Thymus (tissue), 11 donors: ENCODE results near the gene ADAMTS15. TPM values are rescaled to one million over a fixed set of nuclear protein-coding genes. Genes with fewer than 3 reads are reported as not detected.

Experiments
- DNase-seq, 9 donors: peaks; one replicate each; pipeline ENCODE4 v3.0.0-alpha.2; 2013; ENCODE audit warnings: low spot score in 9 of 9, low read depth in 6 of 9, missing footprints in 1 of 9
- H3K27ac ChIP-seq, 2 donors: one replicate each; pipeline ENCODE4 v1.5.1; 2013; ENCODE audit warnings: control low read depth in 1 of 2, low read depth in 1 of 2, low read length in 1 of 2, mild to moderate bottlenecking in 1 of 2, moderate library complexity in 1 of 2
- H3K27me3 ChIP-seq, 2 donors: one replicate each; pipeline ENCODE4 v1.5.1; 2013; ENCODE audit warnings: low read length in 1 of 2; ENCODE audit not compliant: control insufficient read depth in 2 of 2, insufficient read depth in 1 of 2
- H3K36me3 ChIP-seq, 2 donors: one replicate each; pipeline ENCODE4 v1.5.1; 2013; ENCODE audit warnings: low read length in 1 of 2, mild to moderate bottlenecking in 1 of 2, moderate library complexity in 1 of 2; ENCODE audit not compliant: control insufficient read depth in 2 of 2, insufficient read depth in 2 of 2
- H3K4me1 ChIP-seq, 2 donors: one replicate each; pipeline ENCODE4 v1.5.1; 2013; ENCODE audit warnings: low read length in 2 of 2; ENCODE audit not compliant: control insufficient read depth in 2 of 2, insufficient read depth in 2 of 2
- H3K4me3 ChIP-seq, 2 donors: one replicate each; pipeline ENCODE4 v1.5.1; 2013; ENCODE audit warnings: low read length in 2 of 2, control low read depth in 1 of 2, mild to moderate bottlenecking in 1 of 2
- H3K9me3 ChIP-seq, 2 donors: one replicate each; pipeline ENCODE4 v1.5.1; 2013; ENCODE audit warnings: low read length in 1 of 2, mild to moderate bottlenecking in 1 of 2; ENCODE audit not compliant: control insufficient read depth in 2 of 2, insufficient read depth in 1 of 2
- WGBS: extraction: QIAGEN DNeasy Blood & Tissue Kit; methylation state at CpG from one replicate; pipeline ENCODE4 v1.1.7; 2013; 5-methylcytosine and 5-hydroxymethylcytosine counted together
- polyA plus RNA-seq: library from polyadenylated mRNA; stranded (reverse); fragments of 200-250 nt; gene quantifications from one replicate; pipeline ENCODE4 v1.2.3, GENCODE V29; 2013
- total RNA-seq: library from RNA; stranded (reverse); fragments of 120-200 nt; gene quantifications from one replicate; pipeline ENCODE4 v1.2.4, GENCODE V29; 2013
- donor health status: healthy.

ADAMTS15 gene
- total and polyA plus RNA-seq, 2 donors, result 1.8 to 2.8 TPM

DNA sequence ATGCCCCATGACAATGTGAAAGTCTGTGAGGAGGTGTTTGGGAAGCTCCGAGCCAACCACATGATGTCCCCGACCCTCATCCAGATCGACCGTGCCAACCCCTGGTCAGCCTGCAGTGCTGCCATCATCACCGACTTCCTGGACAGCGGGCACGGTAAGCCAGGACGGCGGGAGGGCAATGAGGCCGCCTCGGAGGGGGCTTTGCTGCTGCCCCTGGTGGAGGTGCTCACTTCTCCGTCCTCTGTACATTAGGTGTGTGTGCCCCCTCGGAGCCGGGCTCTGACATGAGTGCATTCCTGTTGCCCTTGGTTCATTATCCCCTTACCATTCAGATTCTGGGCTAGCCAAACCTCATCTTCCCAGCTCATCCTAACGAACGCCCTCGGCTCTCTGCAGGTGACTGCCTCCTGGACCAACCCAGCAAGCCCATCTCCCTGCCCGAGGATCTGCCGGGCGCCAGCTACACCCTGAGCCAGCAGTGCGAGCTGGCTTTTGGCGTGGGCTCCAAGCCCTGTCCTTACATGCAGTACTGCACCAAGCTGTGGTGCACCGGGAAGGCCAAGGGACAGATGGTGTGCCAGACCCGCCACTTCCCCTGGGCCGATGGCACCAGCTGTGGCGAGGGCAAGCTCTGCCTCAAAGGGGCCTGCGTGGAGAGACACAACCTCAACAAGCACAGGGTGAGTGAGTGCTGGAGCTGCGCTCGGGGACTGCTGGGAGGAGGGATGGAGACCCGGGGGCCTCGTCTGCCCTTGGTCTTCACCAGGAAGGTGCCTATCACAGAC lies 13.8 kb downstream of the ADAMTS15 start:
- DNase-seq, result no peak
- Histone ChIP-seq H3K27me3 (no peaks in the 10 kb centered on the region), H3K9me3 (no peaks in the 10 kb centered on the region), H3K4me3 (no peak overlapping the region), H3K36me3 (no peaks in the 10 kb centered on the region), H3K4me1 (no peaks in the 10 kb centered on the region), H3K27ac (no peak overlapping the region)
- 96% methylated on average over 31 of the region's 31 CpGs for WGBS

DNA sequence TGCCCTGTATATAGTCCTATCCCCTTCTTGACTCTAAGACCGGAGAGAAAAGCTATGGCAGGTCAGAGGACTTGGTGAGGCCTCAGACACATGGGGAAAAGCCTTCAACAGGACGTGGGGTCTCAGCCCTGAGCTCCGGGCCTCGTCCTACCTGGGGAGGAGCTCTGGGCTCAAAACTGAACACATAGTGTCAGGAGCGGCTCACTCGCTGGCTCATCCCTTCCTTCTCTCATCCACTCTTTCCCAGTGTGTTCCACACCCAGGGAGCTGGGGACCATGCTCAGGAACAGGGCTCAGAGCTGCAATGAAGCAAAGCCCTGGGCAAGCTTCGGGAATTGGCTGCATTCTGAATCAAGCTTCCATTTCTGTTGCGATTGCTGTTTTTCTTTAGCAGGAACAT lies 14.5 kb downstream of the ADAMTS15 start:
- H3K36me3 ChIP-seq, result no peaks in the 10 kb centered on the region
- H3K27me3 ChIP-seq, result no peaks in the 10 kb centered on the region
- no peaks in the 10 kb centered on the region for H3K9me3 ChIP-seq
- WGBS, result 93% methylated on average over 8 of the region's 8 CpGs
- no peaks in the 10 kb centered on the region for H3K4me1 ChIP-seq
- no peak overlapping the region for H3K27ac ChIP-seq
- DNase-seq, result no peak
- H3K4me3 ChIP-seq, result no peak overlapping the region

DNA sequence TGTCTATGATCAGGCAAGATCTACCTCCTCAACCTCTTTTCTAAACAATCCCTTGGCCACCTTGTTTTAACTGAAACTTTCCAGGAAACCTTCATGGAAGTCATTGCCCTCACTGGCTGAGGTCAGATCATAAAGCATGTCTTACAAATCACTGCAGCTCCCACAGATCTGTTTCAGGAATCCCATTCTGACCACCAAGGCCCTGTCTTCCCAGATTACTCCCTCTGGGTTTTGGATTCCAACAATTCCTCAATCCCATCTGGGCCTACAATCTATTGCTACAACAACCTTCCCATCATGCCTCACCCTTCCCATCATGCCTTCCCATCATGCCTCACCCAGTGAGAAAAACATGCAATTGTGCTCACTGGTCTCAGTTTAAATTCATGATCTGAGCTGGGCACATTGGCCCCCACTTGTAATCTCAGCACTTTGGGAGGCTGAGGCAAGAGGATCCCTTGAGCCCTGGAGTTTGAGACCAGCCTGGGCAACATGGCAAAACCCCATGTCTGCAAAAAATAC lies 15.9 kb downstream of the ADAMTS15 start:
- Histone ChIP-seq H3K27me3 (no peaks in the 10 kb centered on the region), H3K9me3 (no peaks in the 10 kb centered on the region), H3K36me3 (no peaks in the 10 kb centered on the region), H3K4me3 (no peak overlapping the region), H3K4me1 (no peaks in the 10 kb centered on the region), H3K27ac (no peak overlapping the region)
- no peak for DNase-seq

DNA sequence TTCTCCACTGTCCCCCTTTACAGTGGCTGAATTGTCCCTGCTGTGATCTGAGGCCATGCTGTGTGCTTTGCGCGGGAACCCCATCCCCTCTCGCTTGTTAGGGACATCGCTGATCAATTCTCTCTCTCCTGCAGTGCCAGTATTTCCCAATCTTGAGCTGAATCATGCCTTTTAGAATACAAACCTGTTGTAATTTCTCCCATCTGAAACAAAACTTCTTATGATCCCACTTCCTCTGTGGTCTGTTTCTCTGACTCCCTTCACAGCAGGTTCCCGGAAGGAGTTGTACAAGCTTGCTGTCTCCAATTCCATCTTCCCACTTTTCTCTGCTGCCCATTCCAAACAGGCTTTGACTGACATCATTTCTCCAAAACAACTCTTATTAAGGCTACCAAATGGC lies 16.8 kb downstream of the ADAMTS15 start:
- Histone ChIP-seq H3K27ac (no peak overlapping the region), H3K4me1 (no peaks in the 10 kb centered on the region), H3K4me3 (no peak overlapping the region), H3K36me3 (no peaks in the 10 kb centered on the region), H3K27me3 (no peaks in the 10 kb centered on the region), H3K9me3 (no peaks in the 10 kb centered on the region)
- DNase-seq, result no peak
- WGBS, result 96% methylated on average over 5 of the region's 5 CpGs

DNA sequence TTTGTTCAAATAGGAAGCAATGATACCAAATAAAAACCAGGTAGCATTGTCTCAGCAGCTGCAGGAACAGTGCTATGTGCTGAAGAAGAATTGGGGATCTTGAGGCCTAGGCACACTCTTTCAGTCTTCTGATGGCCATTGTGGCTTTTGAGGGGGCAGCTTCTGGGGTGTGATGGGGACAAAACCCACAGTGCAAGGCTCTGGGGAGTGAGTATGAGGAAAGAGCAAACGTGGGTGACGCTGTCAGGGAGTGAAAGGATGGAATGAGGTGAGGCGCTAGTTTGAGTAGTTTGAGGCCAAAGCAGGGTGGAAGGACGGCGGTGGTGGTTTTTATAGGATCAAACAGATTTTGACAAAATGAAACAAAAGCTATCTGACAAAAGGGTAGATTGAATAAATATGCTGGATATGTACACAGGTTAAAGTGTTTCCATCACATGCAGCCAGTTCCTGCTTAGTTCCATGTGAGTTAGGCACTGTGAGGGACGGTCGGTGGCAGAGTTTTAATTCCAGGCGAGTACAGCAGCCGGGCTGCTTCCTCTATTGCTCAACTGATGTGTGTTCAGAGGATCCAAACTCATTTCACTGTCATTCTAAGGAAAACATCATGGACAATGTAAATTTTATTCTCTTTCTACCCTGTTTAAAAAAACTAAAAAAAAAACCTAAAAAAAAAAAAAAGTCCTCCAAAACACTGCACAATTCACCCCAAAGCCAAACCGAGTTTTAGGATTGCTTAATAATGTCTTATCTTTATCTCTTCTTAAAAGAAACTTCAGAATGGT lies 18.9 kb downstream of the ADAMTS15 start:
- no peaks in the 10 kb centered on the region for H3K9me3 ChIP-seq
- 91% methylated on average over 10 of the region's 10 CpGs for WGBS
- no peak overlapping the region for H3K27ac ChIP-seq
- H3K4me3 ChIP-seq, result no peak overlapping the region
- no peak for DNase-seq
- H3K4me1 ChIP-seq, result no peaks in the 10 kb centered on the region
- H3K36me3 ChIP-seq, result no peaks in the 10 kb centered on the region
- no peaks in the 10 kb centered on the region for H3K27me3 ChIP-seq

DNA sequence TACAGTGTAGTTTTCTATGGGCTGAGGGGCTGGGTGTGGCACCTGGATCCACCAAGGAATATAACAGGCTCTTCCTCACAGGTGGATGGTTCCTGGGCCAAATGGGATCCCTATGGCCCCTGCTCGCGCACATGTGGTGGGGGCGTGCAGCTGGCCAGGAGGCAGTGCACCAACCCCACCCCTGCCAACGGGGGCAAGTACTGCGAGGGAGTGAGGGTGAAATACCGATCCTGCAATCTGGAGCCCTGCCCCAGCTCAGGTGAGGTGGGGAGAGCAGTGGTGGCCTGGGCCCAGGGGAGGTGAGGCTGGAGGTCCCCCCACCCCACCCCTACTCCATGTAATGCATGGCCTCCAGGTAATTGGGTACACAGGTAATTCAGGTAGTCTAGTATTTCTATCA lies 20.7 kb downstream of the ADAMTS15 start:
- no peak for DNase-seq
- H3K9me3 ChIP-seq, result no peaks in the 10 kb centered on the region
- H3K4me1 ChIP-seq, result no peaks in the 10 kb centered on the region
- no peak overlapping the region for H3K4me3 ChIP-seq
- no peak overlapping the region for H3K27ac ChIP-seq
- no peaks in the 10 kb centered on the region for H3K27me3 ChIP-seq
- 96% methylated on average over 6 of the region's 6 CpGs for WGBS
- no peaks in the 10 kb centered on the region for H3K36me3 ChIP-seq

DNA sequence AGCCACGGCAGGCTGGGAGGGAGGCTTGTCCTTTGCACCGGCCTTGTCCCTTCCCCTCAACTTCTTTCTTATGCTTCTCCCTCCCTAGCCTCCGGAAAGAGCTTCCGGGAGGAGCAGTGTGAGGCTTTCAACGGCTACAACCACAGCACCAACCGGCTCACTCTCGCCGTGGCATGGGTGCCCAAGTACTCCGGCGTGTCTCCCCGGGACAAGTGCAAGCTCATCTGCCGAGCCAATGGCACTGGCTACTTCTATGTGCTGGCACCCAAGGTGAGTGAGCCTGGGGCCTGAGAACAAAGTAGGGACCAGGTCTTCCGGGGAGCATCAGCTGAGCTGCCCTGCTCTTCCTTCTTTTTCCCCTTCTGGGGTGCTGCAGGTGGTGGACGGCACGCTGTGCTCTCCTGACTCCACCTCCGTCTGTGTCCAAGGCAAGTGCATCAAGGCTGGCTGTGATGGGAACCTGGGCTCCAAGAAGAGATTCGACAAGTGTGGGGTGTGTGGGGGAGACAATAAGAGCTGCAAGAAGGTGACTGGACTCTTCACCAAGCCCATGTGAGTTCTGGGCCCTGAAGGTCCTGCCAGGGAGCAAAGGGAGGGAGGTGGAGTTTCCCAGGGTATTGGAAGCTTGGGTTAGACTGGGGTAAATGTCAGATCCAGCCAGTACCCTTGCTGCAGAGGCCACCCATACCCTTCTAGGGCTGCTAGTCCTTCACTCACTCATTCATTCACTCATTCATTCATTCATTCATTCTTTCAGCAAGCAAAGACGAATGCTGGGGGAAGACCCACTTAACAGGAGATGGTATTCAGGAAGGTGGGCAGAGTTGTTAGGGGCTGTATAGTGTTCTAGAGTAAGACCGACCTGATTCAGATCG lies 22.6 kb downstream of the ADAMTS15 start:
- Histone ChIP-seq H3K27me3 (no peaks in the 10 kb centered on the region), H3K4me1 (no peaks in the 10 kb centered on the region), H3K4me3 (no peak overlapping the region), H3K36me3 (no peaks in the 10 kb centered on the region), H3K27ac (no peak overlapping the region), H3K9me3 (no peaks in the 10 kb centered on the region)
- 95% methylated on average over 20 of the region's 20 CpGs for WGBS
- DNase-seq, result no peak

DNA sequence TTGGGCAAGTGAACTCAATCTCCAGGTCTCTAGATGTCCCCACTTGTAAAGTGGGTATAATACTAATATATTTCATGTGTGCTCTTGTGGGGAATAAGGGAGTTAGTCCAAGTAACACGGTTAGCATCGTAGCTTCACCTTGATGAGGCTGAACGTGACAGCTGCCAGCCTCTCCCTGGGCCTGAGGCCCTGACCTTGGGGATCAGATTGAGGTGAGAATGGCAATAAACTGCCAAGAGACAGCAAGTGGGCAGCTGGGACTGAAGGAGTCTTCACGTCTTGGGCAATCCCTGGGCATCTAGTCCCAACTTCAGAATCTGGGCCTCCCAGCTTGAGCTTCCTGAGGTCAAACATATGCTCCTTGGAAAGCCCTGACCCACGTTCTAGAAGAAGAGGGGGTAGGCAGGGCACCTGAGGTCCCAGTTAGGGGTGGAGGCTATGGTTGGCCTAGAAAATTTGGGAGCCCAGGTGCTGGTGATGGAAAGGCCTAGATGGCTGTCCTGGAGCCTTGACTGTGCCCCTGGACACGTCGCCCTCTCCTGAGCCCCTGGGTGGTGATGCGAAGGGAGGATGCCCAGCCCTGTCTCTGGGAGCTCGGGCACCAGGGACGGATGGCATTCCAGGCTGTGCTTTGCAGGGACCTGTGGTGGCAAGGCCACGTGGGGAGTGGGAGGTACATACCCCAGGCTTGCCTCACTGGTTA lies 23.4 kb downstream of the ADAMTS15 start:
- no peaks in the 10 kb centered on the region for H3K9me3 ChIP-seq
- H3K27me3 ChIP-seq, result no peaks in the 10 kb centered on the region
- H3K4me3 ChIP-seq, result no peak overlapping the region
- DNase-seq, result no peak
- H3K36me3 ChIP-seq, result no peaks in the 10 kb centered on the region
- H3K27ac ChIP-seq, result no peak overlapping the region
- H3K4me1 ChIP-seq, result no peaks in the 10 kb centered on the region
- WGBS, result 96% methylated on average over 11 of the region's 11 CpGs
